ENCODE measurements around the gene SLC17A7.

DNA sequence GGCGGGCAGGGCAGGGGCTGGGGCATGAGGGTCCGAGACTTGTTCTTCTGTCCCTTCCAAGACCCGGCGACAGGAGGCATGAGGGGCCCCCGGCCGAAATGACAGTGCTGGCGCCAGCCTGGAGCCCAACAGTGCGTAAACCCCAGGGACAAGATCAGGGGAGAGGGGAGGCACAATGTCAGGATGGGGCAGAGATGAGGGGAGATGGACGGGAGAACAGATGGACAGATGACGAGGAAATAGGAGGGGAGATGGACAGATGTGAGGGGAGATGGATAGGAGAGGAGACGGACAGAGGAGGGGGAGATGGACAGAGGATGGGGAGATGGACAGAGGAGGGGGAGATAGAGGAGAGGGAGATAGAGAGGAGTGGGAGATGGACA, 33.2 kb upstream of the SLC17A7 start:
- TF ChIP-seq SP2 (IDR thresholded peaks at IDR 0.05; ENCODE audit: low read length): no peak
- TF ChIP-seq POLR2AphosphoS5 (IDR thresholded peaks at IDR 0.05; ENCODE audit: low read depth, low read length): no peak
